ENCODE results near the gene ZP1.
A peak's percentile ranks its signal among the peaks of the same experiment; 100 is the strongest.

The ZP1 gene

GRCh38 chr11:60889869-60890311 lies 22.5 kb downstream of the ZP1 start:
- no peak for TF ChIP-seq CTCF (IDR thresholded peaks at IDR 0.05; ENCODE audit: insufficient read depth, missing control alignments)
- DNase-seq (ENCODE audit: insufficient read length, low spot score) (no peak), FAIRE-seq (no peak)

GRCh38 chr11:60890696-60891095 lies 23.4 kb downstream of the ZP1 start:
- no peak for TF ChIP-seq CTCF (IDR thresholded peaks at IDR 0.05; ENCODE audit: insufficient read depth, missing control alignments)
- FAIRE-seq, result no peak
- DNase-seq (ENCODE audit: insufficient read length, low spot score), result no peak

GRCh38 chr11:60891103-60891741 lies 23.9 kb downstream of the ZP1 start:
- TF ChIP-seq CTCF (IDR thresholded peaks at IDR 0.05; ENCODE audit: insufficient read depth, missing control alignments), result no peak
- DNase-seq (ENCODE audit: insufficient read length, low spot score) (no peak), FAIRE-seq (no peak)

DNA sequence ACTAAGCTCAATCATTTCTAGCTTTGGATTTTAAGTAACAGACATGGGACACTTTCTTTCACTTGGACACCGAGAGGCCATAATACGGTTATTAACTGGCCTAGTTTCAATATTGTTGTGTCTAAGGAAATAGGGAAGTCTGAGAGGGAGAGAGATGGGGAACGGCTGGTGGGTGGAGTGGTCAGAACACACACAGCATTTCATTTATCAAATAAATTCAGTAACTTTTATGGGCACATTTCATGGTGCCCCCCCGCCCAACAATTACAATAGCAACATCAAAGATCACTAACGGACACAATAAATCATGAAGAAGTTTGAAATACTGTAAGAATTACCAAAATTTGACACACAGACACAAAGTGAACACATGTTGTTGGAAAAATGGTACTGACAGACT lies 28.3 kb downstream of the ZP1 start:
- DNase-seq (ENCODE audit: insufficient read length, low spot score) (no peak), FAIRE-seq (no peak)
- TF ChIP-seq CTCF (IDR thresholded peaks at IDR 0.05; ENCODE audit: insufficient read depth, missing control alignments), result no peak

- DNase-seq (ENCODE audit: insufficient read length, low spot score), result no peak
- FAIRE-seq, result no peak
- no peak for TF ChIP-seq CTCF (IDR thresholded peaks at IDR 0.05; ENCODE audit: insufficient read depth, missing control alignments)
Observed at GRCh38 chr11:60897496-60897895, 30.2 kb downstream of the ZP1 start.

GRCh38 chr11:60899046-60899936 lies 31.9 kb downstream of the ZP1 start:
- TF ChIP-seq CTCF (IDR thresholded peaks at IDR 0.05; ENCODE audit: insufficient read depth, missing control alignments), result peak; percentile 95
- DNase-seq (ENCODE audit: insufficient read length, low spot score) (peak; percentile 41), FAIRE-seq (no peak)

DNA sequence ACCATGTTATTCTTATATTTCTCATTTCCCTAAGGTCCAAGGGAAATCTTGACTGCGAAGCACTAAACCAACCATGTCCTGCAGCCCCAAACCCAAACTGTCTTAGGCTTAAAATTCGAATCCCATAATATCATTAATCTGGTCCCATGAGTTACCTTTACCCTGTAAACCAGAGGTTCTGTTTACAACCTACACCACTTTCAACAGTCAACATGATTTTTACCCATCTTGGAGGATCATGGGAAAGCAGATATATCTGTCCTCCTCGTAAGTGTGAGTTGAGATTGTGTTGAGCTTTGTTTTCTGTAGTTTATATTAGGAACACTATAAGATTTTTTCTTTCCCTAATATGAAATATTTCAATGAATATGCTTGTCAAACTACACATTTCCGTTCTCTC lies 32.6 kb downstream of the ZP1 start:
- no peak for DNase-seq (ENCODE audit: insufficient read length, low spot score)
- no peak for FAIRE-seq
- TF ChIP-seq CTCF (IDR thresholded peaks at IDR 0.05; ENCODE audit: insufficient read depth, missing control alignments), result no peak
